ENCODE measurements around the gene ADAMTSL3. TPM values are rescaled to one million over a fixed set of nuclear protein-coding genes. Genes with fewer than 3 reads are reported as not detected.

The ADAMTSL3 gene
- total RNA-seq, 1 donor from 2014 or later = 0.41 TPM

DNA sequence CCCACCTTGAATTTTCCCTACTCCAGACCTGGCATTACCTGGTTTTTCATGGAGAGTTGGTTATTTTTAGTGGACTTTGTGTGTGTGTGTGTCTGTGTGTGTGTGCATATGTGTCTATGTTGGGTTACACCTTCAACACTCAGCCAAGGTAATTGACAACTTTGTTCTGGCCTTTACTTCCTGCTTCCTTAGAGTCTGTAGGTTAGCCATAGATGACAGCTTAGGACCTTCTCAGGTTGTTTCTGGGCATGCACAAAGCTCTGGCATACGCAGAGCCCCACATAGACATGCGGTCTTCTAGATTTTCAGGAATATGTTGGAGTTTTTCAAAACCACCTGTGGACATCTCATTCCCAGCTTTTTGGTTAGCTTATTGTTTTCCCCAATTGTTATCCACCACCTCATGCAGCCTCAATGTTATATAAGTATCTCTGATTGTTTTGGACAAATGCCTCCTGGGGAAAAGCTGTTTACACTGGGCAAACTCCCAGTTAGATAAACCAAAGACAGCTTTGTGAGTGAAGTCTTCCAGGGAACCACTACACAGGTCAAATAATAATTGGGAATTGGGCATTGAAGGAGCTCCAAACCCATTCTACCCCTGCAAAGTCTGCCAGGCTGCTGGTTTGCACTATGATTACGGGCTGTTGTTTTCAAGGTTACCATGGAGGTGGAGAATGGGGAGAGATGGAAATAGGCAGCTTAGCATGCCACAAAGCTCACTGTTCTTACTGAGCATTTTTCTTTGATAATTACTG, 201.2 kb downstream of the ADAMTSL3 start:
- Mint-ChIP-seq H3K9me3 (peaks cover 3% of the 10 kb centered on the region), H3K36me3 (no peaks in the 10 kb centered on the region), H3K4me1 (no peaks in the 10 kb centered on the region), H3K27me3 (ENCODE audit: insufficient read depth, low read depth) (peaks cover 2% of the 10 kb centered on the region), H3K27ac (no peak overlapping the region), H3K4me3 (no peak overlapping the region)
- Histone ChIP-seq H3K4me3 (no peak overlapping the region), H3K79me2 (ENCODE audit: low read depth) (no peaks in the 10 kb centered on the region), H3K4me1 (no peaks in the 10 kb centered on the region), H3K27me3 (no peaks in the 10 kb centered on the region), H3K4me2 (peak overlapping the region; percentile 10), H4K20me1 (ENCODE audit: low read depth) (no peaks in the 10 kb centered on the region), H3K36me3 (no peaks in the 10 kb centered on the region), H3K9ac (no peak overlapping the region), H3K9me3 (ENCODE audit: low read depth) (no peaks in the 10 kb centered on the region), H3F3A (ENCODE audit: low read depth) (no peaks in the 10 kb centered on the region), H3K27ac (no peak overlapping the region), H2AFZ (replicated peaks) (no peak overlapping the region)
- DNase-seq (ENCODE audit: low spot score) = no peak
- TF ChIP-seq EZH2phosphoT487 (IDR thresholded peaks at IDR 0.05) = no peak
- no peak for TF ChIP-seq EZH2 (IDR thresholded peaks at IDR 0.05)
- no peak for TF ChIP-seq CTCF (IDR thresholded peaks at IDR 0.05)

DNA sequence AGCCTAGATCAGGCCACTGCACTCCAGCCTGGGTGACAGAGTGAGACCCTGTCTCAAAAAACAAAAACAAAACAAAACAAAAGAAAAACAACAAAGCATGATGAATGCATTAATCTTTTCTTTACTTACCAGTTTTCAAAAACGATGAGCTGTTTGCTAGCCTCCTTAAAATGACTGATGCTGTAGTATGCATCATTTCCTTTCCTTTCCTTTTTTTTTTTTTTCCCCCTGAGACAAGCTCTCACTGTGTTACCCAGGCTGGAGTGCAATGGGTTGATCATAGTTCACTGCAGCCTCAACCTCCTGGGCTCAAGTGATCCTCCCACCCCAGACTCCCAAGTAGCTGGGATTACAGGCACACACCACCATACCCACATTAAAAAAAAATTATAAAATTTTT, 202.0 kb downstream of the ADAMTSL3 start:
- H3K27me3 ChIP-seq = no peaks in the 10 kb centered on the region
- H3K4me1 Mint-ChIP-seq = no peaks in the 10 kb centered on the region

GRCh38 chr15:83858820-83859505, 205.0 kb downstream of the ADAMTSL3 start:
- Histone ChIP-seq H3K4me3 (no peak overlapping the region), H3K27ac (no peak overlapping the region), H3F3A (ENCODE audit: low read depth) (no peaks in the 10 kb centered on the region), H3K36me3 (no peaks in the 10 kb centered on the region), H3K27me3 (no peaks in the 10 kb centered on the region), H3K9ac (no peak overlapping the region), H3K9me3 (ENCODE audit: low read depth) (no peaks in the 10 kb centered on the region), H4K20me1 (ENCODE audit: low read depth) (no peaks in the 10 kb centered on the region), H3K4me2 (no peak overlapping the region), H3K4me1 (no peaks in the 10 kb centered on the region), H2AFZ (replicated peaks) (no peak overlapping the region), H3K79me2 (ENCODE audit: low read depth) (no peaks in the 10 kb centered on the region)
- TF ChIP-seq EZH2phosphoT487 (IDR thresholded peaks at IDR 0.05) (no peak), EZH2 (IDR thresholded peaks at IDR 0.05) (no peak), CTCF (IDR thresholded peaks at IDR 0.05) (no peak)
- Mint-ChIP-seq H3K4me3 (no peak overlapping the region), H3K27me3 (ENCODE audit: insufficient read depth, low read depth) (peaks cover 2% of the 10 kb centered on the region), H3K36me3 (no peaks in the 10 kb centered on the region), H3K27ac (no peak overlapping the region), H3K4me1 (no peaks in the 10 kb centered on the region), H3K9me3 (peaks cover 12% of the 10 kb centered on the region)
- no peak for DNase-seq (ENCODE audit: low spot score)

More for the DNA sequence above, 202.0 kb downstream of the ADAMTSL3 start:
- no peak for TF ChIP-seq EZH2 (IDR thresholded peaks at IDR 0.05)
- no peak for TF ChIP-seq CTCF (IDR thresholded peaks at IDR 0.05)
- no peak for TF ChIP-seq EZH2phosphoT487 (IDR thresholded peaks at IDR 0.05)
- Mint-ChIP-seq H3K27me3 (ENCODE audit: insufficient read depth, low read depth) (peaks cover 2% of the 10 kb centered on the region), H3K4me3 (no peak overlapping the region), H3K36me3 (no peaks in the 10 kb centered on the region), H3K27ac (no peak overlapping the region), H3K9me3 (peaks cover 7% of the 10 kb centered on the region)
- Histone ChIP-seq H2AFZ (replicated peaks) (no peak overlapping the region), H4K20me1 (ENCODE audit: low read depth) (no peaks in the 10 kb centered on the region), H3K4me3 (no peak overlapping the region), H3K79me2 (ENCODE audit: low read depth) (no peaks in the 10 kb centered on the region), H3K36me3 (no peaks in the 10 kb centered on the region), H3K27ac (no peak overlapping the region), H3K9me3 (ENCODE audit: low read depth) (no peaks in the 10 kb centered on the region), H3K4me2 (no peak overlapping the region), H3F3A (ENCODE audit: low read depth) (no peaks in the 10 kb centered on the region), H3K9ac (no peak overlapping the region), H3K4me1 (no peaks in the 10 kb centered on the region)
- no peak for DNase-seq (ENCODE audit: low spot score)
